ENCODE data around the gene JMJD6. TPM values are rescaled to one million over a fixed set of nuclear protein-coding genes. Genes with fewer than 3 reads are reported as not detected.
A peak's percentile ranks its signal among the peaks of the same experiment; 100 is the strongest.

The JMJD6 gene
- total and polyA plus RNA-seq, 2 donors from 2014 or later, result 23.6 to 34.3 TPM

- Histone ChIP-seq H3K27ac (ENCODE audit: low read depth in 2 of 2, low read length in 2 of 2) (peak overlapping the region in 1 of 2 donors; percentile 19), H3K4me3 (ENCODE audit: low read length in 3 of 3) (no peak overlapping the region), H3K9ac (ENCODE audit: low read length in 3 of 3) (no peak overlapping the region), H3K4me1 (ENCODE audit: control insufficient read depth in 2 of 3, insufficient read depth in 2 of 3, low read depth in 1 of 3, low read length in 3 of 3) (peaks cover 2 to 8% (median 8%) of the 10 kb centered on the region in 3 donors), H3K9me3 (ENCODE audit: control insufficient read depth in 2 of 3, insufficient read depth in 1 of 3, low read length in 3 of 3) (no peaks in the 10 kb centered on the region), H3K27me3 (ENCODE audit: control insufficient read depth, insufficient read depth, low read length) (no peaks in the 10 kb centered on the region), H3K36me3 (ENCODE audit: control insufficient read depth in 2 of 3, insufficient read depth in 3 of 3, low read length in 3 of 3) (peaks cover 2 to 69% (median 39%) of the 10 kb centered on the region in 3 donors)
- intact Hi-C loops (cut with DNase I), result no loop called here
- FAIRE-seq (no peak), DNase-seq (no peak)
- TF ChIP-seq, protein P1, sequence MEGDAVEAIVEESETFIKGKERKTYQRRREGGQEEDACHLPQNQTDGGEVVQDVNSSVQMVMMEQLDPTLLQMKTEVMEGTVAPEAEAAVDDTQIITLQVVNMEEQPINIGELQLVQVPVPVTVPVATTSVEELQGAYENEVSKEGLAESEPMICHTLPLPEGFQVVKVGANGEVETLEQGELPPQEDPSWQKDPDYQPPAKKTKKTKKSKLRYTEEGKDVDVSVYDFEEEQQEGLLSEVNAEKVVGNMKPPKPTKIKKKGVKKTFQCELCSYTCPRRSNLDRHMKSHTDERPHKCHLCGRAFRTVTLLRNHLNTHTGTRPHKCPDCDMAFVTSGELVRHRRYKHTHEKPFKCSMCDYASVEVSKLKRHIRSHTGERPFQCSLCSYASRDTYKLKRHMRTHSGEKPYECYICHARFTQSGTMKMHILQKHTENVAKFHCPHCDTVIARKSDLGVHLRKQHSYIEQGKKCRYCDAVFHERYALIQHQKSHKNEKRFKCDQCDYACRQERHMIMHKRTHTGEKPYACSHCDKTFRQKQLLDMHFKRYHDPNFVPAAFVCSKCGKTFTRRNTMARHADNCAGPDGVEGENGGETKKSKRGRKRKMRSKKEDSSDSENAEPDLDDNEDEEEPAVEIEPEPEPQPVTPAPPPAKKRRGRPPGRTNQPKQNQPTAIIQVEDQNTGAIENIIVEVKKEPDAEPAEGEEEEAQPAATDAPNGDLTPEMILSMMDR (IDR thresholded peaks at IDR 0.05; ENCODE audit: borderline replicate concordance, extremely low read depth, insufficient read depth), result no peak
Measured at GRCh38 chr17:76716146-76716838, 10.1 kb downstream of the JMJD6 start.

DNA sequence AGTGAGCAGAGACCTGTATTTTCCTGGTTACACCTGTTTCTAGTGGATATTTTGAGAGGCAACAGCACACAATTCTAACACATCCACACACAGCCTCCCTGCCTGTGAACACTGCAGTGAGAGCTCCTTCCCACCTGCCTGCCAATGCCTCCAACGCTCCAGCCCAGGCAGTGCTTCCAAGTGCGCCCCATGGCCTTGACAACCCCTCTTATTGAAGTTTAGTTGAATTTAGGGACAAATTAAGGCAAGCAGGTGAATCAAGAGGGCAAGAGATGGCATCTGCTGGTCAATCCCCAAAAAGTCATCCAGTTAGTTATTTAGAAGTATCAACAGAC lies 10.9 kb downstream of the JMJD6 start:
- no peaks in the 10 kb centered on the region for H3K27me3 ChIP-seq (ENCODE audit: control insufficient read depth, insufficient read depth, low read length)
- DNase-seq (no peak), FAIRE-seq (no peak)
- TF ChIP-seq, protein P1 (IDR thresholded peaks at IDR 0.05; ENCODE audit: borderline replicate concordance, extremely low read depth, insufficient read depth), result no peak
- peak overlapping the region in 1 of 2 donors; percentile 19 for H3K27ac ChIP-seq (ENCODE audit: low read depth in 2 of 2, low read length in 2 of 2)
- H3K4me1 ChIP-seq (ENCODE audit: control insufficient read depth in 2 of 3, insufficient read depth in 2 of 3, low read depth in 1 of 3, low read length in 3 of 3), result peaks cover 2 to 10% (median 9%) of the 10 kb centered on the region in 3 donors
- no peaks in the 10 kb centered on the region for H3K9me3 ChIP-seq (ENCODE audit: control insufficient read depth in 2 of 3, insufficient read depth in 1 of 3, low read length in 3 of 3)
- no peak overlapping the region for H3K9ac ChIP-seq (ENCODE audit: low read length in 3 of 3)
- no peak overlapping the region for H3K4me3 ChIP-seq (ENCODE audit: low read length in 3 of 3)
- intact Hi-C loops (cut with DNase I), result no loop called here
- peaks cover 2 to 61% (median 32%) of the 10 kb centered on the region in 3 donors for H3K36me3 ChIP-seq (ENCODE audit: control insufficient read depth in 2 of 3, insufficient read depth in 3 of 3, low read length in 3 of 3)

DNA sequence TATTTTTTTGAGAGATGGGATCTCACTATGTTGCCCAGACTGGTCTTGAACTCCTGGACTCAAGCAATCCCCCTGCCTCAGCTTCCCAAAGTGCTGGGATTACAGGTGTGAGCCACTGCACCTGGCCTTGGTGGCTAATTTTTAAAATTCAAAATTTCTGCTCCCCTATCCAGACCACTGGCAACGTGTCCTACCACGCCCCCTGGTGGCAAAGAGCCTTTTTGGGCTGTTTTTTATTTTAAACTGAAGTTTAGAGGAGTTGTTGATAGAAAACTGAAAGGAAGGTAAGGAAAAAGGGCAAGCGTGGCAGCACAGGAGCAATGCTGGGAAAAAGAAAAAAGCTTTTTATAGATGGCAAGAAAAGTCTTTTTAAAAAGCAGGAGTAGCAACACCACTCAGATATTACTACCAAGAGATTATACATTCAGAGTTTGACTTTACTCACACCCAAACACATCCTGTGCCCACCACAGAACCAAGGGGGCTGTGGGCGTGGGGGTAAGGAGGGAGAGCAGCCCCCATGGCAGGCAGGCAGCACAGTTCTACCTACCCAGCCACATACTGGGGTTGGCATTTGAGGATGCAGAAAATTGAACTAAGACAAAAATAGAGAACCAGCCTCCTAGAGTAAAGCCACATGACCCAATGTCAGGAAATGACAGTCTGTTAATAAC lies 11.4 kb downstream of the JMJD6 start:
- TF ChIP-seq, protein P1 (IDR thresholded peaks at IDR 0.05; ENCODE audit: borderline replicate concordance, extremely low read depth, insufficient read depth), result peak; percentile 83
- Histone ChIP-seq H3K9me3 (ENCODE audit: control insufficient read depth in 2 of 3, insufficient read depth in 1 of 3, low read length in 3 of 3) (no peaks in the 10 kb centered on the region), H3K36me3 (ENCODE audit: control insufficient read depth in 2 of 3, insufficient read depth in 3 of 3, low read length in 3 of 3) (peaks cover 2 to 56% (median 27%) of the 10 kb centered on the region in 3 donors), H3K27ac (ENCODE audit: low read depth in 2 of 2, low read length in 2 of 2) (no peak overlapping the region), H3K27me3 (ENCODE audit: control insufficient read depth, insufficient read depth, low read length) (no peaks in the 10 kb centered on the region), H3K4me3 (ENCODE audit: low read length in 3 of 3) (no peak overlapping the region), H3K4me1 (ENCODE audit: control insufficient read depth in 2 of 3, insufficient read depth in 2 of 3, low read depth in 1 of 3, low read length in 3 of 3) (peaks cover 2 to 10% (median 9%) of the 10 kb centered on the region in 3 donors), H3K9ac (ENCODE audit: low read length in 3 of 3) (no peak overlapping the region)
- FAIRE-seq, result no peak
- intact Hi-C loops (cut with DNase I), result no loop called here
- peak in 4 of 5 donors; percentile 57 to 78 (median 66) for DNase-seq
